GM12892 (cell line): ENCODE measurements around the gene FBXO47.
"Not testable (repeated sequence)": the region's sequence is repeated elsewhere in the genome, so short reads cannot be mapped to it uniquely, and the experiment has no call there.

Experiments
- POLR2A ChIP-seq: IDR thresholded peaks from 2 replicates; pipeline ENCODE4 v1.6.1; 2011; ENCODE audit warnings: low read depth, low read length, control low read depth
- POLR2AphosphoS5 ChIP-seq: IDR thresholded peaks from 2 replicates; pipeline ENCODE4 v1.6.1; 2011; ENCODE audit warnings: low read depth, low read length, control low read depth

- TF ChIP-seq POLR2A, POLR2AphosphoS5: not testable (repeated sequence)
Observed at GRCh38 chr17:38976187-38976551, 9.0 kb upstream of the FBXO47 start.
